Myocyte (in vitro differentiated cells): ENCODE measurements around the gene ASTN2. TPM values are rescaled to one million over a fixed set of nuclear protein-coding genes. Genes with fewer than 3 reads are reported as not detected.

Source experiments
- DNase-seq: peaks from one replicate; pipeline ENCODE4 v3.0.0-alpha.2; 2012; ENCODE audit warnings: low read depth
- total RNA-seq: library from RNA; depleted of rRNA; stranded (reverse); fragments of >200 nt; gene quantifications from 2 replicates; pipeline ENCODE4 v1.2.3, GENCODE V29; 2014

Gene ASTN2
- total RNA-seq, 1 donor from 2014 or later, result 25.3 TPM

GRCh38 chr9:117304549-117304948 lies 110.3 kb downstream of the ASTN2 start:
- no peak for DNase-seq

GRCh38 chr9:117303643-117304230 lies 111.1 kb downstream of the ASTN2 start:
- DNase-seq, result peak; percentile 5

- DNase-seq, result no peak
Observed at GRCh38 chr9:117302487-117302886, 112.4 kb downstream of the ASTN2 start.

- no peak for DNase-seq
Observed at GRCh38 chr9:117300371-117301110, 114.3 kb downstream of the ASTN2 start.

- no peak for DNase-seq
Observed at GRCh38 chr9:117296453-117296852, 118.4 kb downstream of the ASTN2 start.

GRCh38 chr9:117293206-117294114 lies 121.4 kb downstream of the ASTN2 start:
- peak; percentile 54 for DNase-seq

GRCh38 chr9:117290856-117291622 lies 123.8 kb downstream of the ASTN2 start:
- DNase-seq, result peak; percentile 84

GRCh38 chr9:117290306-117290840 lies 124.5 kb downstream of the ASTN2 start:
- DNase-seq, result peak; percentile 11

GRCh38 chr9:117286245-117286644 lies 128.6 kb downstream of the ASTN2 start:
- no peak for DNase-seq

- no peak for DNase-seq
Observed at GRCh38 chr9:117284414-117284813, 130.4 kb downstream of the ASTN2 start.

- DNase-seq, result no peak
Observed at GRCh38 chr9:117282541-117282940, 132.3 kb downstream of the ASTN2 start.

- DNase-seq, result no peak
Observed at GRCh38 chr9:117278471-117279035, 136.3 kb downstream of the ASTN2 start.

- DNase-seq, result no peak
Observed at GRCh38 chr9:117278020-117278419, 136.8 kb downstream of the ASTN2 start.

GRCh38 chr9:117276444-117276843 lies 138.4 kb downstream of the ASTN2 start:
- DNase-seq, result no peak

- DNase-seq, result no peak
Observed at GRCh38 chr9:117273612-117274011, 141.2 kb downstream of the ASTN2 start.

- no peak for DNase-seq
Observed at GRCh38 chr9:117268847-117269446, 145.9 kb downstream of the ASTN2 start.

GRCh38 chr9:117266855-117267497 lies 147.9 kb downstream of the ASTN2 start:
- no peak for DNase-seq

- DNase-seq, result peak; percentile 2
Observed at GRCh38 chr9:117265253-117265652, 149.6 kb downstream of the ASTN2 start.

- no peak for DNase-seq
Observed at GRCh38 chr9:117258184-117258866, 156.5 kb downstream of the ASTN2 start.
